A549 (cell line): ENCODE data around the gene CSNK2A1. TPM values are rescaled to one million over a fixed set of nuclear protein-coding genes. Genes with fewer than 3 reads are reported as not detected.
A peak's percentile ranks its signal among the peaks of the same experiment; 100 is the strongest.

Source experiments
- ATAC-seq, 2 experiments: fragments of 200-7000 bp in 1 of 2; fragments of >200 bp in 1 of 2; cut with Nextera tagmentation in 1 of 2; cut with Tn5 transposase in 1 of 2; 3 replicates each; pipeline versions ENCODE4 v1.8.0 to v1.9.1; 2018 to 2020; ENCODE audit warnings: mild to moderate bottlenecking in 1 of 2, moderate library complexity in 1 of 2
- CTCF ChIA-PET: fragments of 300-600 bp; sonication (Branson Sonifier 250); formaldehyde crosslinking; extraction: SDS; loops from one replicate; lab custom pipeline; 2021; ENCODE audit warnings: antibody characterized with exemption, inconsistent platforms; lab: Yijun Ruan, JAX
- POLR2A ChIA-PET: fragments of 350-600 bp; formaldehyde crosslinking; extraction: SDS; loops from one replicate; lab custom pipeline; 2021; ENCODE audit warnings: antibody characterized with exemption, inconsistent platforms; lab: Yijun Ruan, JAX
- DNase-seq, 2 experiments: peaks; one replicate each; pipeline versions ENCODE4 v3.0.0 to v3.0.0-alpha.2; 2011 to 2016; ENCODE audit warnings: low read depth in 1 of 2, low spot score in 1 of 2
- FAIRE-seq: peaks from 2 replicates; lab custom pipeline; 2011; peaks lifted over from hg19 to GRCh38; lab: Jason Lieb, UNC
- H3K27ac ChIP-seq, 2 experiments: fragments of >200 bp; sonication (Bioruptor Twin); formaldehyde crosslinking; 3 replicates each; pipeline ENCODE4 v1.5.1; 2016 to 2017
- H3K4me1 ChIP-seq: fragments of >200 bp; sonication (Bioruptor Twin); formaldehyde crosslinking; 3 replicates; pipeline ENCODE4 v1.6.1; 2016
- H3K4me2 ChIP-seq: fragments of >200 bp; sonication (Bioruptor Twin); formaldehyde crosslinking; 3 replicates; pipeline ENCODE4 v1.6.1; 2016
- H3K4me3 ChIP-seq: fragments of >200 bp; sonication (Bioruptor Twin); formaldehyde crosslinking; 3 replicates; pipeline ENCODE4 v1.5.1; 2016
- H3K9me3 ChIP-seq: fragments of >200 bp; sonication (Bioruptor Twin); formaldehyde crosslinking; 3 replicates; pipeline ENCODE4 v1.6.1; 2016
- CBX8 ChIP-seq: fragments of 200-600 bp; sonication (generic); IDR thresholded peaks from 2 replicates; pipeline ENCODE4 v1.6.1; 2016
- CHD4 ChIP-seq: fragments of 200-600 bp; sonication (generic); IDR thresholded peaks from 2 replicates; pipeline ENCODE4 v1.6.1; 2016; ENCODE audit warnings: antibody characterized with exemption, mild to moderate bottlenecking, borderline replicate concordance
- EHMT2 ChIP-seq: fragments of 200-600 bp; sonication (generic); IDR thresholded peaks from 2 replicates; pipeline ENCODE4 v1.6.1; 2016; ENCODE audit warnings: antibody characterized with exemption, low read depth, mild to moderate bottlenecking, moderate library complexity
- FOXS1 ChIP-seq: fragments of 250-450 bp; sonication (Bioruptor Pico); IDR thresholded peaks from 2 replicates; pipeline ENCODE4 v1.5.0; 2020; ENCODE audit warnings: mild to moderate bottlenecking, moderate library complexity
- HDAC2 ChIP-seq: fragments of 200-600 bp; sonication (generic); IDR thresholded peaks from 2 replicates; pipeline ENCODE4 v1.6.1; 2016
- HEYL ChIP-seq: fragments of 250-450 bp; sonication (Bioruptor Pico); IDR thresholded peaks from 2 replicates; pipeline ENCODE4 v1.8.0; 2021; ENCODE audit warnings: mild to moderate bottlenecking, moderate library complexity
- HOXA7 ChIP-seq: fragments of 250-450 bp; sonication (Bioruptor Pico); IDR thresholded peaks from 2 replicates; pipeline ENCODE4 v1.5.0; 2020; ENCODE audit warnings: mild to moderate bottlenecking, moderate library complexity
- HOXB13 ChIP-seq: fragments of 250-450 bp; sonication (Bioruptor Pico); IDR thresholded peaks from 2 replicates; pipeline ENCODE4 v1.5.0; 2020; ENCODE audit warnings: low read depth, mild to moderate bottlenecking, moderate library complexity
- HOXB5 ChIP-seq: fragments of 250-450 bp; sonication (Bioruptor Pico); IDR thresholded peaks from 2 replicates; pipeline ENCODE4 v1.5.0; 2020; ENCODE audit warnings: mild to moderate bottlenecking, moderate library complexity
- JUN ChIP-seq, 2 experiments: fragments of >200 bp; sonication (Bioruptor Twin); formaldehyde crosslinking; IDR thresholded peaks; 2 replicates in 1 of 2; 3 replicates in 1 of 2; pipeline ENCODE4 v1.6.1; 2016 to 2017
- KDM1A ChIP-seq: fragments of 200-600 bp; sonication (generic); IDR thresholded peaks from 2 replicates; pipeline ENCODE4 v1.6.1; 2016; ENCODE audit warnings: low read depth, mild to moderate bottlenecking
- KDM5A ChIP-seq: fragments of 200-600 bp; sonication (generic); IDR thresholded peaks from 2 replicates; pipeline ENCODE4 v1.6.1; 2016; ENCODE audit warnings: antibody characterized with exemption, mild to moderate bottlenecking
- MAX ChIP-seq: IDR thresholded peaks from 2 replicates; pipeline ENCODE4 v1.6.1; 2012
- NFE2L2 ChIP-seq: fragments of 150-350 bp; conservative IDR thresholded peaks from 2 replicates; pipeline ENCODE4 v1.6.1; 2014; ENCODE audit warnings: low read length
- POLR2A ChIP-seq: IDR thresholded peaks from 2 replicates; pipeline ENCODE4 v1.6.1; 2012; ENCODE audit warnings: mild to moderate bottlenecking, low read length
- RCOR1 ChIP-seq: fragments of 150-350 bp; IDR thresholded peaks from 2 replicates; pipeline ENCODE4 v1.6.1; 2014; ENCODE audit warnings: antibody characterized with exemption, low read length, low read depth
- RFX5 ChIP-seq: fragments of 450-650 bp; IDR thresholded peaks from 2 replicates; pipeline ENCODE4 v1.7.1; 2014; ENCODE audit warnings: antibody characterized with exemption, mild to moderate bottlenecking, moderate library complexity
- RNF2 ChIP-seq: fragments of 200-600 bp; sonication (generic); IDR thresholded peaks from 2 replicates; pipeline ENCODE4 v1.6.1; 2016; ENCODE audit warnings: low read depth, mild to moderate bottlenecking, antibody characterized with exemption, moderate library complexity, borderline replicate concordance
- SREBF2 ChIP-seq: fragments of 450-650 bp; IDR thresholded peaks from 2 replicates; pipeline ENCODE4 v1.6.1; 2014; ENCODE audit warnings: mild to moderate bottlenecking, moderate library complexity
- TFCP2L1 ChIP-seq: fragments of 250-450 bp; sonication (Bioruptor Pico); IDR thresholded peaks from 2 replicates; pipeline ENCODE4 v1.5.0; 2021; ENCODE audit warnings: mild to moderate bottlenecking
- ZFP36 ChIP-seq: fragments of 450-650 bp; IDR thresholded peaks from 2 replicates; pipeline ENCODE4 v1.6.1; 2014; ENCODE audit warnings: borderline replicate concordance; ENCODE audit not compliant: partially characterized antibody
- ZNF302 ChIP-seq: fragments of 250-450 bp; sonication (Bioruptor Pico); IDR thresholded peaks from 2 replicates; pipeline ENCODE4 v1.9.0; 2021; ENCODE audit warnings: inconsistent platforms, mild to moderate bottlenecking, moderate library complexity
- whole genome bisulfite sequencing: methylation state at CpG from one replicate; pipeline ENCODE4 v1.1.6; 2017; ENCODE audit errors: missing lambda C conversion rate; 5-methylcytosine and 5-hydroxymethylcytosine counted together
- polyA plus RNA-seq, 4 experiments: library from polyadenylated mRNA; depleted of rRNA in 3 of 4; stranded (reverse); fragments of >200 nt; fragmentation: RNase III in 1 of 4; extraction: RNeasy Plus Mini Kit Qiagen cat#74134 plus additional on column Dnase treatment in 1 of 4; gene quantifications; 2 replicates in 3 of 4; 3 replicates in 1 of 4; pipeline ENCODE4 v1.2.3, GENCODE V29; 2011 to 2017

Gene CSNK2A1
- polyA plus RNA-seq, 2 of the 4 experiments (the other 2 are of a cell fraction): 157 to 306 TPM

- ChIA-PET CTCF (interaction anchor here (0.7 to 13.2 kb wide), 9 partner anchors 11 to 195 kb away, joined by 3 to 85 read pairs (median 5); no protein-coding TSS in a partner anchor), POLR2A (interaction anchor here (0.6 to 2.3 kb wide), 14 partner anchors 8 to 275 kb away, joined by 3 to 19 read pairs (median 4); partner anchors contain the start of genes NRSN2 and TBC1D20)
- H3K27ac ChIP-seq: peak overlapping the region; percentile 90 to 99
- no peak; a peak in 4 of 6 replicates for ATAC-seq
- FAIRE-seq: no peak
- 78% methylated on average over 6 of the region's 6 CpGs for WGBS
- TF ChIP-seq HOXA7 (no peak), NFE2L2 (no peak), KDM5A (no peak), EHMT2 (0 out of 2 replicates have a peak, but pooled peaks have one; percentile 48), RNF2 (no peak)
- H3K4me1 ChIP-seq: peaks cover 9% of the 10 kb centered on the region; the same call in 2 of the 3 replicates
- H3K9me3 ChIP-seq: peaks cover 38% of the 10 kb centered on the region
- H3K4me3 ChIP-seq: peak overlapping the region; percentile 62; the same call in 1 of the 3 replicates
- DNase-seq: no peak
- peak overlapping the region; percentile 45 for H3K4me2 ChIP-seq
Measured at GRCh38 chr20:544153-544725, 649 bp upstream of the CSNK2A1 start.

- peaks cover 10% of the 10 kb centered on the region; the same call in 2 of the 3 replicates for H3K4me1 ChIP-seq
- H3K4me3 ChIP-seq: peak overlapping the region; percentile 62
- DNase-seq (peak; percentile 23 to 63), ATAC-seq (peak; percentile 42 to 44; a peak in 4 of 6 replicates), FAIRE-seq (no peak)
- peaks cover 41% of the 10 kb centered on the region for H3K9me3 ChIP-seq
- peak overlapping the region; percentile 78 for H3K4me2 ChIP-seq
- peak overlapping the region; percentile 90 to 99 for H3K27ac ChIP-seq
- 2% methylated on average over 8 of the region's 12 CpGs for WGBS
- POLR2A ChIA-PET: interaction anchor here (0.5 to 2.3 kb wide), 10 partner anchors 11 to 276 kb away, joined by 3 to 19 read pairs (median 4); partner anchors contain the start of genes NRSN2 and TBC1D20
- CTCF ChIA-PET: interaction anchor here (1.5 to 13.2 kb wide), 5 partner anchors 19 to 194 kb away, joined by 3 to 85 read pairs (median 3); no protein-coding TSS in a partner anchor
- TF ChIP-seq TFCP2L1 (CRISPR knock-in tag) (0 out of 2 replicates have a peak, but pooled peaks have one; percentile 26), ZFP36 (no peak)
Measured at GRCh38 chr20:542777-543368, 717 bp downstream of the CSNK2A1 start.

GRCh38 chr20:540391-541201 is 3.0 kb downstream of the CSNK2A1 start:
- H3K9me3 ChIP-seq: peaks cover 41% of the 10 kb centered on the region
- WGBS: over 99% methylated on average over 3 of the region's 3 CpGs
- ATAC-seq: no peak
- TF ChIP-seq HEYL (CRISPR knock-in tag) (no peak), MAX (no peak), SREBF2 (no peak), HOXB5 (no peak), RCOR1 (no peak), KDM1A (peak; percentile 21; the same call in 1 of the 2 replicates), HDAC2 (0 out of 2 replicates have a peak, but pooled peaks have one; percentile 28), HOXB13 (CRISPR knock-in tag) (no peak), CHD4 (0 out of 2 replicates have a peak, but pooled peaks have one; percentile 81)
- H3K27ac ChIP-seq: no peak overlapping the region
- H3K4me3 ChIP-seq: no peak overlapping the region
- CTCF ChIA-PET: interaction anchor here (0.7 to 13.2 kb wide), 5 partner anchors 10 to 199 kb away, joined by 3 to 85 read pairs (median 3); no protein-coding TSS in a partner anchor
- no peak for DNase-seq
- FAIRE-seq: no peak
- POLR2A ChIA-PET: no interaction called here
- H3K4me2 ChIP-seq: no peak overlapping the region
- peaks cover 32% of the 10 kb centered on the region for H3K4me1 ChIP-seq

- Histone ChIP-seq H3K4me3 (no peak overlapping the region), H3K27ac (no peak overlapping the region), H3K9me3 (peaks cover 40% of the 10 kb centered on the region), H3K4me2 (no peak overlapping the region), H3K4me1 (peaks cover 38% of the 10 kb centered on the region)
- 76% methylated on average over 2 of the region's 2 CpGs for WGBS
- TF ChIP-seq HOXB13 (CRISPR knock-in tag) (no peak), SREBF2 (no peak), POLR2A (no peak), CHD4 (no peak), HDAC2 (no peak), HEYL (CRISPR knock-in tag) (no peak), CBX8 (no peak), ZNF302 (no peak), RFX5 (no peak), FOXS1 (CRISPR knock-in tag) (no peak), JUN (IDR thresholded peaks at IDR 0.05) (no peak), HOXB5 (no peak)
- POLR2A ChIA-PET: no interaction called here
- FAIRE-seq (no peak), ATAC-seq (no peak), DNase-seq (no peak)
- CTCF ChIA-PET: interaction anchor here (0.7 to 1.8 kb wide), 5 partner anchors 9 to 199 kb away, joined by 3 to 6 read pairs (median 4); no protein-coding TSS in a partner anchor
Measured at GRCh38 chr20:539848-540247, 3.7 kb downstream of the CSNK2A1 start.
